ENCODE measurements around the gene API5.
A peak's percentile ranks its signal among the peaks of the same experiment; 100 is the strongest.

Gene API5

DNA sequence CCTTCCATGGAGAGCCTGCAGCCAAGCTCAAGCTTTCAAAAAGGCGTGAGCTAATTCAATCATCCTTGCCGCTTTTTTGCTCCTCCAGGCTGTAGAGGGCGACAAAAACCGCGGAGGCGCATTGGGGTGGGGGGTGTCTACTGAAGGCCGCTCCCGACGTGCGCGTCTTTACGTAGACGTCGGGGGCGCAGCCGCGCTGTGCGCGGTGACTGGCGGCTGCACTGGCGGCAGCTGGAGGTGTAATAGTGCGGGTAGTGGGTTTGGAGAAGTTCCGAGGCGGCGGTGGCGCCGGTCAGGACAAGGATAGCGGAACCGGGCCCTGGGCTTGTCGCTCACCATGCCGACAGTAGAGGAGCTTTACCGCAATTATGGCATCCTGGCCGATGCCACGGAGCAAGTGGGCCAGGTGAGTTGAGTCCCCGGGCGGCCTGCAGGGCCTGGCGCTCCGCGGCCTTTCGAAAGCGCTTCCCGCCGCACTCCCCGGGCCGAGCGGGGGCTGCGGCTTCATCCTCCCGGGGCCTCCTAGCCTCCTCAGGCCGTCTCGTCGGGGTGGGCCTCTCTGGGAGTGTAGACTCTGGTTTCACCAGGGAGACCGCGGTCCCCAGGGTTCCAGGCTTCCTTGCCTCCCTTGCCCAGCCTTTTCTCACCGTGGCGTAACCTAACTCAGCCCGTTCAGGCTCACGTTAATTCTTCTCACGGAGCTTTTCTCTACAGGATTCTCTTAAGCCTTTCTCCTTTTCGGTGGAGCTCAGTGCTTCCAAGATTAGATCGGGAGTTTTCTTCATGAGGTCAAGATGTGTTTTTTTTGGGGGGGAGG is at the start of gene API5:
Gene API5, plus strand, starts transcription at position 206 of the 817 bp plus-strand sequence. Its CDS starts 132 bp downstream, at position 338.
- Histone ChIP-seq H3K9me3 (ENCODE audit: control insufficient read depth, low read depth, low read length) (no peaks in the 10 kb centered on the region), H3K27me3 (ENCODE audit: control insufficient read depth, insufficient read depth, low read length) (no peaks in the 10 kb centered on the region), H3K4me1 (ENCODE audit: control insufficient read depth, low read depth, low read length) (peaks cover 5% of the 10 kb centered on the region), H3K9ac (ENCODE audit: low read length) (peak within 1 kb of the TSS; percentile 93), H3K4me3 (ENCODE audit: low read length) (peak within 1 kb of the TSS; percentile 99), H3K27ac (ENCODE audit: low read length) (peak within 1 kb of the TSS; percentile 30), H3K36me3 (ENCODE audit: control insufficient read depth, low read depth, low read length) (no peaks in the 10 kb centered on the region)

GRCh38 chr11:43267856-43268580 is 43.8 kb upstream of the API5 start:
- no peaks in the 10 kb centered on the region for H3K27me3 ChIP-seq (ENCODE audit: control insufficient read depth, insufficient read depth, low read length)
- no peaks in the 10 kb centered on the region for H3K9me3 ChIP-seq (ENCODE audit: control insufficient read depth, low read depth, low read length)
- H3K4me3 ChIP-seq (ENCODE audit: low read length), result no peak overlapping the region
- H3K4me1 ChIP-seq (ENCODE audit: control insufficient read depth, low read depth, low read length), result peaks cover 5% of the 10 kb centered on the region
- H3K36me3 ChIP-seq (ENCODE audit: control insufficient read depth, low read depth, low read length), result no peaks in the 10 kb centered on the region
- no peak overlapping the region for H3K9ac ChIP-seq (ENCODE audit: low read length)
- no peak overlapping the region for H3K27ac ChIP-seq (ENCODE audit: low read length)

- Histone ChIP-seq H3K27me3 (ENCODE audit: control insufficient read depth, insufficient read depth, low read length) (no peaks in the 10 kb centered on the region), H3K36me3 (ENCODE audit: control insufficient read depth, low read depth, low read length) (no peaks in the 10 kb centered on the region), H3K27ac (ENCODE audit: low read length) (no peak overlapping the region), H3K4me3 (ENCODE audit: low read length) (peak overlapping the region; percentile 20), H3K9ac (ENCODE audit: low read length) (no peak overlapping the region), H3K9me3 (ENCODE audit: control insufficient read depth, low read depth, low read length) (no peaks in the 10 kb centered on the region), H3K4me1 (ENCODE audit: control insufficient read depth, low read depth, low read length) (peaks cover 5% of the 10 kb centered on the region)
These were observed 43.0 kb upstream of the API5 start for GRCh38 chr11:43268786-43269185.

GRCh38 chr11:43269254-43269918 is 42.4 kb upstream of the API5 start:
- Histone ChIP-seq H3K9ac (ENCODE audit: low read length) (no peak overlapping the region), H3K4me3 (ENCODE audit: low read length) (peak overlapping the region; percentile 20), H3K36me3 (ENCODE audit: control insufficient read depth, low read depth, low read length) (no peaks in the 10 kb centered on the region), H3K9me3 (ENCODE audit: control insufficient read depth, low read depth, low read length) (no peaks in the 10 kb centered on the region), H3K4me1 (ENCODE audit: control insufficient read depth, low read depth, low read length) (peaks cover 5% of the 10 kb centered on the region), H3K27ac (ENCODE audit: low read length) (no peak overlapping the region), H3K27me3 (ENCODE audit: control insufficient read depth, insufficient read depth, low read length) (no peaks in the 10 kb centered on the region)

DNA sequence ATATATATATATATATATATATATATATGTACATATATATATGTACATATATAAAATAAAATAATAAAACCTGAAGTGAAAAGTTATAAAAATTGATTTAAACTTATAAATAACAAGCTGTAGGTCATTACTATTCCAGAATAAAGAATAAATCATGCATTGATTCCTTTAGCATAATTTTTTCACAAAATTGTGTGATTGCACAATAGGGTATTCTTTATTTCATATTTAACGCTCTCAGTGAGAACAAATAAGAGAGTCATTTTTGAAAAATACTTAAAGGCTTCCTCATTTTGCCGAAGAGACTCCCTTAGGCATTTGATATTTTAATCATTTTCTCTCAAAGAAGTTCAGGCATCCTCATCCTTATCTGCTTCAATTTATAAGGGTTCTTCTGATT is 41.3 kb upstream of the API5 start:
- peaks cover 5% of the 10 kb centered on the region for H3K4me1 ChIP-seq (ENCODE audit: control insufficient read depth, low read depth, low read length)

DNA sequence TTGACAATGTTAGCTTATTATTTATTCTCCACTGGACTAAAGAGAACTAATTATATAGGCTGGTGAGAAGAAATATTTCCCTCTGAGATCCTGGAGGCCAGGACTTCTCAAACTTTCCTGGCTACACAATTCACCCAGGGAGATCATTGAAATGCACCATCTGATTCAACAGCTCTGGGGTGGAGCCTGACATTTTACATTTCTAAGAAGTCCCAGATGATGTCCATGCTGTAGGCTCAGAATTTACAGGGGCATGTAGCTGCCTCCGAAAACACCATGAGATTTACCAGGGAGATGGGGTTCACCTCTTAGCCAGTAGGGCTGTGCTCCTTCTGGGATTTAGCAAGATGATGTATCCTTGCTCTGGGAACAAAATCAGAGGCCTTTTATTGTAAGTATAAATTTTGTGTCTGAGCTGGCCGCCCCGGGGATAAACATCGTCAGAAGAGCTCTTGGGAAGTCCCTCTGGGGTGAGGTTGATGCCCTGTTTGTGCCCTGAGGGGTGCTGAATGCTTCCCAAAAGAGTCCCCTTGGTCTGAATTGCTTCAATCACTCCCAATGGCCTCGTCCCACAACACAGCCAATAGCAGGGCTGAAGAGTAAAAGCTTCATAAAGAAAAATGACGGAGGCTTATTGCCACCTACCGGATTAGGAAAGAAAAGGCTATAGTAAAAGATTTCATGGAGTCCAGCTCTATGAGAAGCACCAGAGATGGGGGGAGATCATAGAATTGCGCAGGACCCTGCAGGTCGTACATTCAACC is 33.4 kb upstream of the API5 start:
- Histone ChIP-seq H3K9me3 (ENCODE audit: control insufficient read depth, low read depth, low read length) (no peaks in the 10 kb centered on the region), H3K36me3 (ENCODE audit: control insufficient read depth, low read depth, low read length) (no peaks in the 10 kb centered on the region), H3K9ac (ENCODE audit: low read length) (no peak overlapping the region), H3K27ac (ENCODE audit: low read length) (no peak overlapping the region), H3K27me3 (ENCODE audit: control insufficient read depth, insufficient read depth, low read length) (no peaks in the 10 kb centered on the region), H3K4me3 (ENCODE audit: low read length) (no peak overlapping the region), H3K4me1 (ENCODE audit: control insufficient read depth, low read depth, low read length) (peaks cover 5% of the 10 kb centered on the region)

More for the DNA sequence above, 41.3 kb upstream of the API5 start:
- no peaks in the 10 kb centered on the region for H3K36me3 ChIP-seq (ENCODE audit: control insufficient read depth, low read depth, low read length)
- H3K9ac ChIP-seq (ENCODE audit: low read length), result no peak overlapping the region
- H3K9me3 ChIP-seq (ENCODE audit: control insufficient read depth, low read depth, low read length), result no peaks in the 10 kb centered on the region
- no peak overlapping the region for H3K27ac ChIP-seq (ENCODE audit: low read length)
- H3K4me3 ChIP-seq (ENCODE audit: low read length), result no peak overlapping the region
- no peaks in the 10 kb centered on the region for H3K27me3 ChIP-seq (ENCODE audit: control insufficient read depth, insufficient read depth, low read length)

DNA sequence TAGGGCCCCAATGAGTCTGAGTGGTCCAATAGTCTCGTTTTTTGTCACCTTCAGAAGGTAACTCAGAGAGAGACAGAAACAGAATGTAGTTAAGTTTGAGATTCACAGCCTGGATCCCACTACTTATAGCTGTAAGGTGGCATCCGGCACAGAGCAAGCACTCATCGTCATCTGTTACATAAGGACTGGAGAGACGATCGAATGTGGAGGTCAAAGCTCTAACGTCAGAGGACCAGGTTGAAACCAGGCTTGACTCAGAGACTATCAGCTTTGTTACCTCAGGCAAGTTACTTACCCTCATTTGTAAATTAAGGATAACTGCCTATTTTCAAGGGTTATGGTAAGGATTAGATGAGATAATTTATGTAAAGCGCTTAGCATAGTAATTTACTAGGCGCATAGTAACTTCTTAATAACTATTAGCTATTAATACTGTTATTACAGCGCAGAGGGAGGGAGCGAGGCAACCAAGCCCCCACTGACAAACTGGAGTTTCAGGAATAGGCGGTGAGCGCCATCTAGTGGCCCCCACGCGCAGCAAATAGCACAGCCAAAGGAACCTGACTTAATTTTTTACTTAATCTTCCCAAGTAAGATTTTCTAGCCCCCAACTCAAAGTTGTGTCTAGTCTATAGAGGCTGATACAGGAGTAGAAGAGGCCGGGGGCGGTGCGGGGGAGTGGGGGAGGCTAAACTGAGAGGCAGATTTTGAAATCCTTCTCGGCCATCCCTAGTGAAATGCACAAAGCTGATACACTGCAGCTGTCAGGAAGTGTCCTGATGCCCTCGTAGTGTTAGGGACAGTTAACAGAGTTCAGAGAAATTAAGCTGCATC is 29.0 kb upstream of the API5 start:
- H3K4me1 ChIP-seq (ENCODE audit: control insufficient read depth, low read depth, low read length), result peaks cover 5% of the 10 kb centered on the region
- no peaks in the 10 kb centered on the region for H3K27me3 ChIP-seq (ENCODE audit: control insufficient read depth, insufficient read depth, low read length)
- no peaks in the 10 kb centered on the region for H3K9me3 ChIP-seq (ENCODE audit: control insufficient read depth, low read depth, low read length)
- H3K9ac ChIP-seq (ENCODE audit: low read length), result no peak overlapping the region
- no peak overlapping the region for H3K4me3 ChIP-seq (ENCODE audit: low read length)
- H3K27ac ChIP-seq (ENCODE audit: low read length), result no peak overlapping the region
- H3K36me3 ChIP-seq (ENCODE audit: control insufficient read depth, low read depth, low read length), result no peaks in the 10 kb centered on the region

DNA sequence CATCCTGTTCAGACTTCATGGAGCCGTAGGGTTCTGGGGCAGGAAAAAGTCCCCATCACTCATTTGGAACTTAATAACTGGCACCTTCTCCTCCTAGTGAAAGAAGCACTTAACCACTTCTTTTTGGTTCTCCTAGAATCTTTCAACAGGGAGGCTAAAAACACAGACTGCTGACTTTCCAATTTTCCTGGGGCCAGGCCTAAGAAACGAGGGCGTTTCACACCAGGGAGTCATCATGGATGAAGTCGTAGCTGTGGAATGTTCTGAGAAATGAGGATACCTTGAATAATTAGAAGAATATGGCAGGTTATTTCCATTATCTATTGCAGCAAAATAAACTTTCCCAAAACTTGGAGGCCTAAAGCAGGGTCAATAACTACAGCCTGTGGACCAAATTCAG is 26.0 kb upstream of the API5 start:
- H3K36me3 ChIP-seq (ENCODE audit: control insufficient read depth, low read depth, low read length), result no peaks in the 10 kb centered on the region
- H3K4me1 ChIP-seq (ENCODE audit: control insufficient read depth, low read depth, low read length), result peaks cover 3% of the 10 kb centered on the region
- H3K4me3 ChIP-seq (ENCODE audit: low read length), result no peak overlapping the region
- no peaks in the 10 kb centered on the region for H3K9me3 ChIP-seq (ENCODE audit: control insufficient read depth, low read depth, low read length)
- H3K9ac ChIP-seq (ENCODE audit: low read length), result no peak overlapping the region
- H3K27ac ChIP-seq (ENCODE audit: low read length), result no peak overlapping the region
- H3K27me3 ChIP-seq (ENCODE audit: control insufficient read depth, insufficient read depth, low read length), result no peaks in the 10 kb centered on the region

GRCh38 chr11:43289368-43289767 is 22.4 kb upstream of the API5 start:
- no peaks in the 10 kb centered on the region for H3K36me3 ChIP-seq (ENCODE audit: control insufficient read depth, low read depth, low read length)
- H3K4me1 ChIP-seq (ENCODE audit: control insufficient read depth, low read depth, low read length), result peaks cover 5% of the 10 kb centered on the region

GRCh38 chr11:43298397-43298796 is 13.4 kb upstream of the API5 start:
- no peak overlapping the region for H3K27ac ChIP-seq (ENCODE audit: low read length)
- peaks cover 6% of the 10 kb centered on the region for H3K9me3 ChIP-seq (ENCODE audit: control insufficient read depth, low read depth, low read length)
- no peak overlapping the region for H3K9ac ChIP-seq (ENCODE audit: low read length)

More at GRCh38 chr11:43289368-43289767, 22.4 kb upstream of the API5 start:
- no peaks in the 10 kb centered on the region for H3K27me3 ChIP-seq (ENCODE audit: control insufficient read depth, insufficient read depth, low read length)
- no peak overlapping the region for H3K27ac ChIP-seq (ENCODE audit: low read length)
- no peak overlapping the region for H3K9ac ChIP-seq (ENCODE audit: low read length)
- H3K4me3 ChIP-seq (ENCODE audit: low read length), result no peak overlapping the region
- H3K9me3 ChIP-seq (ENCODE audit: control insufficient read depth, low read depth, low read length), result no peaks in the 10 kb centered on the region

More at GRCh38 chr11:43298397-43298796, 13.4 kb upstream of the API5 start:
- Histone ChIP-seq H3K4me1 (ENCODE audit: control insufficient read depth, low read depth, low read length) (no peaks in the 10 kb centered on the region), H3K36me3 (ENCODE audit: control insufficient read depth, low read depth, low read length) (no peaks in the 10 kb centered on the region), H3K27me3 (ENCODE audit: control insufficient read depth, insufficient read depth, low read length) (no peaks in the 10 kb centered on the region), H3K4me3 (ENCODE audit: low read length) (no peak overlapping the region)
